HG03565 (cell line): Measurements from ENCODE around the gene CFAP161.
"Not testable (repeated sequence)": the region's sequence is repeated elsewhere in the genome, so short reads cannot be mapped to it uniquely, and the experiment has no call there.

Experiments
- ATAC-seq: cut with Tn5 transposase; IDR thresholded peaks from one replicate; pipeline ENCODE4 v1.9.1; 2021; ENCODE audit warnings: mild to moderate bottlenecking, moderate library complexity; ENCODE audit not compliant: unreplicated experiment

Gene CFAP161

GRCh38 chr15:81106560-81106959 lies 27.5 kb upstream of the CFAP161 start:
- no peak for ATAC-seq

- ATAC-seq = no peak
Measured at GRCh38 chr15:81107889-81108288, 26.2 kb upstream of the CFAP161 start.

- ATAC-seq = no peak
Measured at GRCh38 chr15:81108427-81108826, 25.6 kb upstream of the CFAP161 start.

GRCh38 chr15:81111018-81111417 lies 23.1 kb upstream of the CFAP161 start:
- ATAC-seq = no peak

GRCh38 chr15:81111510-81112470 lies 22.3 kb upstream of the CFAP161 start:
- ATAC-seq = peak; percentile 68

GRCh38 chr15:81113204-81113657 lies 20.8 kb upstream of the CFAP161 start:
- no peak for ATAC-seq

- no peak for ATAC-seq
Measured at GRCh38 chr15:81113861-81114291, 20.2 kb upstream of the CFAP161 start.

GRCh38 chr15:81115054-81115939 lies 18.8 kb upstream of the CFAP161 start:
- ATAC-seq = no peak

- no peak for ATAC-seq
Measured at GRCh38 chr15:81117136-81117535, 16.9 kb upstream of the CFAP161 start.

- no peak for ATAC-seq
Measured at GRCh38 chr15:81117581-81117980, 16.5 kb upstream of the CFAP161 start.

GRCh38 chr15:81118361-81118760 lies 15.7 kb upstream of the CFAP161 start:
- no peak for ATAC-seq

GRCh38 chr15:81120069-81120468 lies 14.0 kb upstream of the CFAP161 start:
- no peak for ATAC-seq

- no peak for ATAC-seq
Measured at GRCh38 chr15:81126892-81127291, 7.2 kb upstream of the CFAP161 start.

- not testable (repeated sequence) for ATAC-seq
Measured at GRCh38 chr15:81141478-81141877, 7.4 kb downstream of the CFAP161 start.

GRCh38 chr15:81146006-81146405 lies 11.9 kb downstream of the CFAP161 start:
- no peak for ATAC-seq

- no peak for ATAC-seq
Measured at GRCh38 chr15:81146466-81146865, 12.4 kb downstream of the CFAP161 start.

- ATAC-seq = no peak
Measured at GRCh38 chr15:81151389-81151788, 17.3 kb downstream of the CFAP161 start.

GRCh38 chr15:81152339-81152738 lies 18.3 kb downstream of the CFAP161 start:
- ATAC-seq = no peak

GRCh38 chr15:81152799-81153198 lies 18.7 kb downstream of the CFAP161 start:
- ATAC-seq = no peak

- ATAC-seq = peak; percentile 40
Measured at GRCh38 chr15:81155375-81156218, 21.5 kb downstream of the CFAP161 start.

- no peak for ATAC-seq
Measured at GRCh38 chr15:81156324-81156723, 22.3 kb downstream of the CFAP161 start.
